BE2C (cell line): ENCODE data around the gene POLDIP2.

ENCODE experiments used
- DNase-seq: peaks from one replicate; pipeline ENCODE4 v3.0.0-alpha.2; 2020
- H3K27me3 ChIP-seq: fragments of 250-450 bp; sonication (Bioruptor Pico); 2 replicates; pipeline ENCODE4 v1.5.1; 2020; ENCODE audit warnings: mild to moderate bottlenecking
- H3K36me3 ChIP-seq: fragments of 250-450 bp; sonication (Bioruptor Pico); 2 replicates; pipeline ENCODE4 v1.5.1; 2020; ENCODE audit warnings: mild to moderate bottlenecking
- H3K4me1 ChIP-seq: fragments of 250-450 bp; sonication (Bioruptor Pico); 2 replicates; pipeline ENCODE4 v1.5.1; 2020
- H3K4me3 ChIP-seq: 2 replicates; pipeline ENCODE4 v1.5.1; 2011; ENCODE audit warnings: low read depth, low read length
- H3K9me3 ChIP-seq: fragments of 250-450 bp; sonication (Bioruptor Pico); 2 replicates; pipeline ENCODE4 v1.5.1; 2020
- TF ChIP-seq, protein P1 (sequence below): IDR thresholded peaks from 2 replicates; pipeline ENCODE4 v1.5.1; 2012; ENCODE audit warnings: mild to moderate bottlenecking, low read depth, low read length

Gene POLDIP2

GRCh38 chr17:28313841-28314240 is 43.5 kb downstream of the POLDIP2 start:
- Histone ChIP-seq H3K36me3 (no peaks in the 10 kb centered on the region), H3K4me1 (no peaks in the 10 kb centered on the region; the same call in 1 of the 2 replicates), H3K4me3 (no peak overlapping the region), H3K9me3 (no peaks in the 10 kb centered on the region), H3K27me3 (no peaks in the 10 kb centered on the region)
- TF ChIP-seq, protein P1, sequence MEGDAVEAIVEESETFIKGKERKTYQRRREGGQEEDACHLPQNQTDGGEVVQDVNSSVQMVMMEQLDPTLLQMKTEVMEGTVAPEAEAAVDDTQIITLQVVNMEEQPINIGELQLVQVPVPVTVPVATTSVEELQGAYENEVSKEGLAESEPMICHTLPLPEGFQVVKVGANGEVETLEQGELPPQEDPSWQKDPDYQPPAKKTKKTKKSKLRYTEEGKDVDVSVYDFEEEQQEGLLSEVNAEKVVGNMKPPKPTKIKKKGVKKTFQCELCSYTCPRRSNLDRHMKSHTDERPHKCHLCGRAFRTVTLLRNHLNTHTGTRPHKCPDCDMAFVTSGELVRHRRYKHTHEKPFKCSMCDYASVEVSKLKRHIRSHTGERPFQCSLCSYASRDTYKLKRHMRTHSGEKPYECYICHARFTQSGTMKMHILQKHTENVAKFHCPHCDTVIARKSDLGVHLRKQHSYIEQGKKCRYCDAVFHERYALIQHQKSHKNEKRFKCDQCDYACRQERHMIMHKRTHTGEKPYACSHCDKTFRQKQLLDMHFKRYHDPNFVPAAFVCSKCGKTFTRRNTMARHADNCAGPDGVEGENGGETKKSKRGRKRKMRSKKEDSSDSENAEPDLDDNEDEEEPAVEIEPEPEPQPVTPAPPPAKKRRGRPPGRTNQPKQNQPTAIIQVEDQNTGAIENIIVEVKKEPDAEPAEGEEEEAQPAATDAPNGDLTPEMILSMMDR, result no peak
- DNase-seq, result no peak

DNA sequence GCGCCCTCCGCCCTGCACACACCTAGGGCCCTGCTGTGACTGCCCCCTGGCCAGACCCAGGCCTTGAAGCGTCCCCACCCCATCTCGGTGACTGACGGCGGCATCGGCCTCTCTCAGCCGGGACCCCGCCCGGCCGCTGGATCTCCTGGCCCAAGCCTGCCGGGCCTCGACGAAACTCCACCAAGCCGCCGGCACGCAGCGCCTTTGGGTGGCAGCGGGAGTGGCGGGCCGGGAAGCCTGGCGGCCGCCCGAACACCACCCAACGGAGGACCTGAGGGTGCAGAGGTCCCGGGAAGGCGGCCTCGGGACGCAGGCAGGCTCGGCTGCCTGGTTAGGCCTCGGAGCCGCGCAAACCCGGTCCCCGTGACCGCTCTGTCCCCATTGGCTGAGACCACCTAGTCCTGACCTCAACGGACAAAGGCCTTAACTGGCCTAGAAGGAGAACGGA is 50.3 kb downstream of the POLDIP2 start:
- TF ChIP-seq, protein P1, result no peak
- no peaks in the 10 kb centered on the region for H3K9me3 ChIP-seq
- no peak overlapping the region for H3K4me3 ChIP-seq
- no peaks in the 10 kb centered on the region for H3K36me3 ChIP-seq
- no peaks in the 10 kb centered on the region for H3K27me3 ChIP-seq
- no peak for DNase-seq
- H3K4me1 ChIP-seq, result no peaks in the 10 kb centered on the region

DNA sequence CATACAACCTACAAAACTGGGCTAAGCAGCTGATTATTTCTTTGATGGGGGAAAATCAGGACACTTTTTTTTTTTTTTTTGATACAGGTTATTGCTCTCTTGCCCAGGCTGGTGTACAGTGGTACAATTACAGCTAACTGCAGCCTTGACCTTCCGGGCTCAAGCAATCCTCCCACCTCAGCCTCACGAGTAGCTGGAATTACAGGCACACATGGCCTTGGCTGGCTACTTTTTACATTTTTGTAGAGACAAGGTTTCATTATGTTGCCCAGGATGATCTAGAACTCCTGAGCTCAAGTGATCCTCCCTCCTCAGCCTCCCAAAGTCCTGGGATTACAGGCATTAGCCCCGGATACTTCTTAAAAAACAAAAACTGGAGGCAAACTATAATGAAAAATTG is 58.9 kb downstream of the POLDIP2 start:
- TF ChIP-seq, protein P1, result no peak
- Histone ChIP-seq H3K4me3 (no peak overlapping the region), H3K9me3 (no peaks in the 10 kb centered on the region), H3K4me1 (no peaks in the 10 kb centered on the region), H3K27me3 (no peaks in the 10 kb centered on the region), H3K36me3 (no peaks in the 10 kb centered on the region)
- no peak for DNase-seq
